WTC11 (cell line): ENCODE results near the gene NCBP3.

Experiments
- CTCF ChIP-seq: fragments of 200-600 bp; IDR thresholded peaks from 2 replicates; pipeline ENCODE4 v1.8.0; 2022; ENCODE audit warnings: antibody characterized with exemption
- USF1 ChIP-seq: sonication (generic); formaldehyde crosslinking; IDR thresholded peaks from 2 replicates; pipeline ENCODE4 v1.8.0; 2022; ENCODE audit warnings: mild to moderate bottlenecking, missing genetic modification reagents

- no peak for TF ChIP-seq CTCF
- no peak for TF ChIP-seq USF1 (CRISPR knock-in tag)
These were observed 31.2 kb upstream of the NCBP3 start for GRCh38 chr17:3877220-3877619.
